K562 (cell line): Measurements from ENCODE around the gene TMEM168. TPM values are rescaled to one million over a fixed set of nuclear protein-coding genes. Genes with fewer than 3 reads are reported as not detected.

Experiments
- ATAC-seq: fragments of 200-7000 bp; cut with Tn5 transposase; 3 replicates; pipeline ENCODE4 v1.9.1; 2020; ENCODE audit warnings: moderate library complexity
- BruUV-seq: library from RNA; stranded (reverse); fragments of 400-500 nt; replicated peaks from 2 replicates; lab custom pipeline; 2021; lab: Mats Ljungman, UMichigan
- CTCF ChIA-PET: fragments of 300-600 bp; formaldehyde crosslinking; extraction: SDS; loops from one replicate; lab custom pipeline; 2021; ENCODE audit warnings: low intra/inter-chr PET ratio; lab: Yijun Ruan, JAX
- POLR2A ChIA-PET: fragments of 300-600, 350-650 bp; sonication (Branson Sonifier 250); formaldehyde crosslinking; extraction: SDS; loops from one replicate; lab custom pipeline; 2021; ENCODE audit warnings: antibody characterized with exemption, inconsistent platforms; lab: Yijun Ruan, JAX
- DNase-seq, 4 experiments: peaks; one replicate each; pipeline versions ENCODE4 v3.0.0 to v3.0.0-alpha.2; 2011 to 2018; ENCODE audit warnings: low spot score in 3 of 4, mixed read lengths in 3 of 4; ENCODE audit errors: extremely low read depth in 1 of 4
- FAIRE-seq: peaks from 2 replicates; lab custom pipeline; 2011; peaks lifted over from hg19 to GRCh38; lab: Jason Lieb, UNC
- H2AFZ ChIP-seq: 2 replicates; pipeline ENCODE4 v1.6.0; 2011; ENCODE audit warnings: low read depth, low read length, control low read depth, inconsistent platforms
- H3K27ac ChIP-seq: fragments of 200-600 bp; 3 replicates; pipeline ENCODE4 v1.8.0; 2011; ENCODE audit warnings: low read depth, mild to moderate bottlenecking, control low read depth, inconsistent platforms, low read length, moderate library complexity, mixed read lengths; ENCODE audit errors: extremely low read depth
- H3K27me3 ChIP-seq, 2 experiments: fragments of 300-600 bp in 1 of 2; 2 replicates in 1 of 2; 3 replicates in 1 of 2; pipeline versions ENCODE4 v1.6.0 to v1.8.0; 2011; ENCODE audit warnings: inconsistent platforms in 2 of 2, low read length in 2 of 2, mild to moderate bottlenecking in 1 of 2, mixed read lengths in 1 of 2, moderate library complexity in 1 of 2; ENCODE audit not compliant: control insufficient read depth in 2 of 2, insufficient read depth in 2 of 2
- H3K36me3 ChIP-seq: fragments of 300-600 bp; 3 replicates; pipeline ENCODE4 v1.8.0; 2011; ENCODE audit warnings: mild to moderate bottlenecking, low read length, inconsistent platforms; ENCODE audit not compliant: control insufficient read depth, insufficient read depth
- H3K4me1 ChIP-seq, 2 experiments: fragments of 200-600 bp in 1 of 2; replicated peaks in 1 of 2; 2 replicates in 1 of 2; 3 replicates in 1 of 2; pipeline versions ENCODE4 v1.5.1 to v1.8.0; 2011; ENCODE audit warnings: inconsistent platforms in 2 of 2, low read length in 2 of 2, mild to moderate bottlenecking in 1 of 2, mixed read lengths in 1 of 2, moderate library complexity in 1 of 2; ENCODE audit not compliant: control insufficient read depth in 2 of 2, insufficient read depth in 2 of 2
- H3K4me2 ChIP-seq: 2 replicates; pipeline ENCODE4 v1.6.1; 2011; ENCODE audit warnings: low read length, control low read depth, inconsistent platforms, mixed read lengths; ENCODE audit not compliant: insufficient read depth
- H3K4me3 ChIP-seq: fragments of 200-600 bp; sonication (generic), shearing (Covaris generic); 2 replicates; pipeline ENCODE4 v1.5.1; 2016; ENCODE audit warnings: control low read depth, inconsistent platforms
- H3K79me2 ChIP-seq: fragments of 200-600 bp; 3 replicates; pipeline ENCODE4 v1.8.0; 2011; ENCODE audit warnings: low read length, inconsistent platforms; ENCODE audit not compliant: control insufficient read depth, insufficient read depth
- H3K9ac ChIP-seq, 2 experiments: 2 replicates each; pipeline versions ENCODE4 v1.6.0 to v1.6.1; 2011; ENCODE audit warnings: low read depth in 2 of 2, low read length in 2 of 2, control low read depth in 1 of 2, inconsistent platforms in 1 of 2, mild to moderate bottlenecking in 1 of 2, mixed read lengths in 1 of 2; ENCODE audit not compliant: insufficient read depth in 1 of 2
- H3K9me1 ChIP-seq: one replicate; pipeline ENCODE4 v1.6.0; 2011; ENCODE audit warnings: inconsistent platforms, mild to moderate bottlenecking, low read length, moderate library complexity; ENCODE audit not compliant: control insufficient read depth, insufficient read depth
- H3K9me3 ChIP-seq: replicated peaks from 2 replicates; pipeline ENCODE4 v1.5.1; 2011; ENCODE audit warnings: low read depth, low read length, inconsistent platforms; ENCODE audit not compliant: control insufficient read depth, insufficient read depth
- H4K20me1 ChIP-seq: replicated peaks from 2 replicates; pipeline ENCODE4 v1.6.1; 2011; ENCODE audit warnings: low read length, inconsistent platforms, mixed read lengths; ENCODE audit not compliant: control insufficient read depth, insufficient read depth
- C11orf30 ChIP-seq: fragments of 450-650 bp; IDR thresholded peaks from 2 replicates; pipeline ENCODE4 v1.6.1; 2016; ENCODE audit warnings: low read depth, mild to moderate bottlenecking
- CAMTA2 ChIP-seq: fragments of 250-450 bp; sonication (Bioruptor Pico); conservative IDR thresholded peaks from 2 replicates; pipeline ENCODE4 v1.5.1; 2022
- GTF2A2 ChIP-seq: IDR thresholded peaks from 2 replicates; pipeline ENCODE4 v1.6.1; 2016; ENCODE audit warnings: mild to moderate bottlenecking, missing genetic modification characterization, missing compliant biosample characterization
- MAFF ChIP-seq: IDR thresholded peaks from 2 replicates; pipeline ENCODE4 v1.6.1; 2012; ENCODE audit warnings: low read length, improper control_type of control experiment
- MAFG ChIP-seq: fragments of 450-650 bp; conservative IDR thresholded peaks from 2 replicates; pipeline ENCODE4 v1.6.1; 2016; ENCODE audit warnings: missing genetic modification characterization, missing compliant biosample characterization
- MAFK ChIP-seq: IDR thresholded peaks from 2 replicates; pipeline ENCODE4 v1.6.1; 2011; ENCODE audit warnings: low read length, improper control_type of control experiment
- MCM2 ChIP-seq: fragments of 450-650 bp; IDR thresholded peaks from 2 replicates; pipeline ENCODE4 v1.6.1; 2017; ENCODE audit warnings: low read depth, mild to moderate bottlenecking
- POLR2H ChIP-seq: IDR thresholded peaks from 2 replicates; pipeline ENCODE4 v1.6.1; 2016; ENCODE audit warnings: missing genetic modification characterization, low read depth, mild to moderate bottlenecking, control low read depth, missing compliant biosample characterization, moderate library complexity
- ZNF316 ChIP-seq: fragments of 450-650 bp; IDR thresholded peaks from 2 replicates; pipeline ENCODE4 v1.6.1; 2016
- in situ Hi-C: fragments of 300-500 bp; cut with MboI; formaldehyde crosslinking; loops from 4 replicates; pipeline ENCODE4 v1.15.0; 2018; ENCODE audit warnings: inconsistent platforms, mixed read lengths
- intact Hi-C: fragments of 100-400 bp; cut with micrococcal nuclease; formaldehyde crosslinking; loops from 2 replicates; pipeline ENCODE4 v1.14.2; 2022
- polyA plus RNA-seq, 8 experiments: library from polyadenylated mRNA; depleted of rRNA in 4 of 8; stranded (reverse) in 5 of 8; unstranded in 3 of 8; fragments of >200 nt; fragmentation: Nextera tagmentation in 2 of 8; fragmentation: Illumina TruSeq in 1 of 8; extraction: Ambion mirVana in 2 of 8; extraction: Trizol in 1 of 8; gene quantifications; 2 replicates each; pipeline versions ENCODE4 v1.2.1 to v1.2.3, GENCODE V29; 2011 to 2014; ENCODE audit warnings: inconsistent platforms in 1 of 8, missing spikeins in 1 of 8
- total RNA-seq, 7 experiments: library from RNA; depleted of rRNA in 6 of 7; stranded (reverse); fragments of >200 nt in 6 of 7; fragmentation: Illumina TruSeq in 2 of 7; extraction: Trizol in 2 of 7; gene quantifications; 2 replicates each; pipeline versions ENCODE4 v1.2.1 to v1.2.3, GENCODE V29; 2011 to 2021; ENCODE audit warnings: low replicate concordance in 1 of 7
- TF ChIP-seq, protein P1 (sequence below): fragments of 450-650 bp; formaldehyde crosslinking; IDR thresholded peaks from 2 replicates; pipeline ENCODE4 v1.4.0; 2022; ENCODE audit warnings: missing genetic modification characterization

Gene TMEM168
- total and polyA plus RNA-seq, 9 of the 15 experiments (the other 6 are each of a cell fraction or from before 2014, with no cell fraction given), result 19.7 to 50.7 (median 25.4) TPM

- Histone ChIP-seq H3K4me2 (no peak overlapping the region), H3K36me3 (no peaks in the 10 kb centered on the region), H3K27me3 (no peaks in the 10 kb centered on the region), H4K20me1 (no peaks in the 10 kb centered on the region), H3K79me2 (no peaks in the 10 kb centered on the region), H3K27ac (no peak overlapping the region), H3K4me3 (no peak overlapping the region), H2AFZ (no peak overlapping the region), H3K9ac (no peak overlapping the region), H3K9me1 (no peaks in the 10 kb centered on the region), H3K9me3 (no peaks in the 10 kb centered on the region), H3K4me1 (no peaks in the 10 kb centered on the region)
- DNase-seq (no peak), ATAC-seq (no peak), FAIRE-seq (no peak)
- POLR2A ChIA-PET, result interaction anchor here (0.5 kb wide), 1 partner anchor 21 kb away, joined by 3 read pairs; no protein-coding TSS in a partner anchor
- intact Hi-C loops, result no loop called here
- TF ChIP-seq, protein P1, sequence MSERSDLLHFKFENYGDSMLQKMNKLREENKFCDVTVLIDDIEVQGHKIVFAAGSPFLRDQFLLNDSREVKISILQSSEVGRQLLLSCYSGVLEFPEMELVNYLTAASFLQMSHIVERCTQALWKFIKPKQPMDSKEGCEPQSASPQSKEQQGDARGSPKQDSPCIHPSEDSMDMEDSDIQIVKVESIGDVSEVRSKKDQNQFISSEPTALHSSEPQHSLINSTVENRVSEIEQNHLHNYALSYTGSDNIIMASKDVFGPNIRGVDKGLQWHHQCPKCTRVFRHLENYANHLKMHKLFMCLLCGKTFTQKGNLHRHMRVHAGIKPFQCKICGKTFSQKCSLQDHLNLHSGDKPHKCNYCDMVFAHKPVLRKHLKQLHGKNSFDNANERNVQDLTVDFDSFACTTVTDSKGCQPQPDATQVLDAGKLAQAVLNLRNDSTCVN (CRISPR knock-in tag), result no peak
- TF ChIP-seq POLR2H (tag), result 0 out of 2 replicates have a peak, but pooled peaks have one; percentile 48
- peak; percentile 93 for TF ChIP-seq ZNF316
- TF ChIP-seq MAFF, result peak; percentile 94
- TF ChIP-seq CAMTA2 (CRISPR knock-in tag), result no peak
- peak; percentile 94 for TF ChIP-seq MAFK
- TF ChIP-seq C11orf30, result peak; percentile 88
- no peak for TF ChIP-seq GTF2A2 (tag)
- TF ChIP-seq MAFG, result peak; percentile 89
- TF ChIP-seq MCM2, result no peak
- CTCF ChIA-PET, result no interaction called here
- in situ Hi-C loops, result no loop called here
- no TSS peak for BruUV-seq
These were observed 36.9 kb downstream of the TMEM168 start for GRCh38 chr7:112753298-112753697.
